GM12864 (cell line): ENCODE measurements around the gene LOC101059915.
"Not testable (repeated sequence)": the region's sequence is repeated elsewhere in the genome, so short reads cannot be mapped to it uniquely, and the experiment has no call there.

Experiments used
- DNase-seq: peaks from one replicate; pipeline ENCODE4 v3.0.0-alpha.2; 2011; ENCODE audit warnings: low read depth
- H3K4me3 ChIP-seq: 2 replicates; pipeline ENCODE4 v1.5.1; 2011; ENCODE audit warnings: mild to moderate bottlenecking, low read depth, low read length, control low read depth
- CTCF ChIP-seq: IDR thresholded peaks from 2 replicates; pipeline ENCODE4 v1.5.1; 2011; ENCODE audit warnings: low read depth, mild to moderate bottlenecking, moderate library complexity, low read length, control low read depth, inconsistent platforms; ENCODE audit errors: missing control alignments

The LOC101059915 gene

DNA sequence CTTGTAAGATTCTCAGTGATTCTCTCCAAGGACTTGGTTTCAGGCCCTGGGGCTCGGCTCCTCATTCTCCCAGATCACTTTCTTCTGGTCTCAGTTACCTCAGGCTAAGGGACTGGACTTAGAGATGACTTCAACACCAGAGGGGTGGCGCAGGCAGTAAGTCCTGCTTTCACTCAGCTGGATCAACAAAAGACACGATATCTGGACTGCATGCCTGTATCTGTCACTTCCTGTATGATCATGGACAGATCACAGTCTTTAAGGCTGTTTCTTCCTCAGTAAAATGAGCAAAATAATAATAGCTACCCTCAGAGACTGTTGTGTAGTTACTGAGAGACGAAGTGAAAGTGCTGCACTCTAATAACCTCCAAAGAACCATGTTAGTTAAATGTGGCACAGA, 29.5 kb upstream of the LOC101059915 start:
- no peak for TF ChIP-seq CTCF
- H3K4me3 ChIP-seq: peak overlapping the region; percentile 23; the same call in 1 of the 2 replicates
- DNase-seq: no peak

DNA sequence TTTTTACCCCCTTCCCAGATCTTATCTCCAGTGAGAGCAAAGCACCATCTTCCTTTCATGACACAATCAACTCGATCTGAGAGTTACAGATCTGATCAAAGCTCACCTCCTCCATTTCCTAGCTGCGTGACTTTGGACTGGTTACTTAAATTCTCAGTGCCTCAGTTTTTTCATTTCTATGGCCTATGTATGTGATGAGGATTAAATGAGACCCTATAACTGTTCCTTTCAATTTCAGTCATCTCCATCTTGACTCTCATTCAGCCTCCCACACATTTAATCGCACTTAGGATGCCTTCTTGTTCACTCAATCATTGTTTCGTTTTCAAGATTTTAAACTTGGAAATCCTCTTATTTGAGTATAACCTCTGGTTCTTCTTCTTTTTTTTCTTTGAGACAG, 28.9 kb upstream of the LOC101059915 start:
- no peak for TF ChIP-seq CTCF
- no peak for DNase-seq
- no peak overlapping the region for H3K4me3 ChIP-seq

- H3K4me3 ChIP-seq: no peak overlapping the region
- no peak for DNase-seq
- no peak for TF ChIP-seq CTCF
Observed at GRCh38 chrX:71640002-71640401, 27.3 kb upstream of the LOC101059915 start.

- H3K4me3 ChIP-seq, DNase-seq: not testable (repeated sequence)
Observed at GRCh38 chrX:71644406-71644805, 22.9 kb upstream of the LOC101059915 start.

- no peak overlapping the region for H3K4me3 ChIP-seq
- peak; percentile 54 for TF ChIP-seq CTCF
- no peak for DNase-seq
Observed at GRCh38 chrX:71650333-71650969, 16.9 kb upstream of the LOC101059915 start.

GRCh38 chrX:71652405-71652804, 14.9 kb upstream of the LOC101059915 start:
- DNase-seq: no peak
- peak; percentile 55 for TF ChIP-seq CTCF
- H3K4me3 ChIP-seq: no peak overlapping the region

GRCh38 chrX:71653344-71653743, 14.0 kb upstream of the LOC101059915 start:
- H3K4me3 ChIP-seq: no peak overlapping the region
- no peak for TF ChIP-seq CTCF
- no peak for DNase-seq
